Measurements from ENCODE around the gene ACVRL1. TPM values are rescaled to one million over a fixed set of nuclear protein-coding genes. Genes with fewer than 3 reads are reported as not detected.

Gene ACVRL1
- total RNA-seq, 1 experiment from 2014 or later, result 0.98 TPM

- ChIA-PET POLR2A (no interaction called here), CTCF (interaction anchor here (1.2 kb wide), 1 partner anchor 10 kb away, joined by 4 read pairs; no protein-coding TSS in a partner anchor)
- Mint-ChIP-seq H3K9me3 (no peaks in the 10 kb centered on the region), H3K27me3 (ENCODE audit: low read depth) (peaks cover 8% of the 10 kb centered on the region), H3K36me3 (no peaks in the 10 kb centered on the region), H3K4me3 (no peak overlapping the region), H3K4me1 (peaks cover 29% of the 10 kb centered on the region), H3K27ac (no peak overlapping the region)
- DNase-seq (ENCODE audit: low spot score) (no peak), ATAC-seq (no peak)
- TF ChIP-seq CREB1 (CRISPR knock-in tag; IDR thresholded peaks at IDR 0.05) (no peak), MYBL2 (CRISPR knock-in tag; IDR thresholded peaks at IDR 0.05) (no peak), ZNF512 (CRISPR knock-in tag; IDR thresholded peaks at IDR 0.05; ENCODE audit: borderline replicate concordance) (no peak), ZNF232 (CRISPR knock-in tag; IDR thresholded peaks at IDR 0.05) (no peak), ZNF317 (CRISPR knock-in tag; IDR thresholded peaks at IDR 0.05; ENCODE audit: borderline replicate concordance, low read depth) (no peak), NFE2L1 (CRISPR knock-in tag; IDR thresholded peaks at IDR 0.05) (no peak), FOXK1 (CRISPR knock-in tag; IDR thresholded peaks at IDR 0.05) (no peak), MAX (CRISPR knock-in tag; IDR thresholded peaks at IDR 0.05) (no peak), ATF3 (CRISPR knock-in tag; conservative IDR thresholded peaks at IDR 0.05) (no peak)
- TF ChIP-seq, protein P1, sequence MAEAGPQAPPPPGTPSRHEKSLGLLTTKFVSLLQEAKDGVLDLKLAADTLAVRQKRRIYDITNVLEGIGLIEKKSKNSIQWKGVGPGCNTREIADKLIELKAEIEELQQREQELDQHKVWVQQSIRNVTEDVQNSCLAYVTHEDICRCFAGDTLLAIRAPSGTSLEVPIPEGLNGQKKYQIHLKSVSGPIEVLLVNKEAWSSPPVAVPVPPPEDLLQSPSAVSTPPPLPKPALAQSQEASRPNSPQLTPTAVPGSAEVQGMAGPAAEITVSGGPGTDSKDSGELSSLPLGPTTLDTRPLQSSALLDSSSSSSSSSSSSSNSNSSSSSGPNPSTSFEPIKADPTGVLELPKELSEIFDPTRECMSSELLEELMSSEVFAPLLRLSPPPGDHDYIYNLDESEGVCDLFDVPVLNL (CRISPR knock-in tag; IDR thresholded peaks at IDR 0.05; ENCODE audit: borderline replicate concordance, low read depth), result no peak
- TF ChIP-seq, protein P2, sequence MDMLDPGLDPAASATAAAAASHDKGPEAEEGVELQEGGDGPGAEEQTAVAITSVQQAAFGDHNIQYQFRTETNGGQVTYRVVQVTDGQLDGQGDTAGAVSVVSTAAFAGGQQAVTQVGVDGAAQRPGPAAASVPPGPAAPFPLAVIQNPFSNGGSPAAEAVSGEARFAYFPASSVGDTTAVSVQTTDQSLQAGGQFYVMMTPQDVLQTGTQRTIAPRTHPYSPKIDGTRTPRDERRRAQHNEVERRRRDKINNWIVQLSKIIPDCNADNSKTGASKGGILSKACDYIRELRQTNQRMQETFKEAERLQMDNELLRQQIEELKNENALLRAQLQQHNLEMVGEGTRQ (CRISPR knock-in tag; IDR thresholded peaks at IDR 0.05), result no peak
- TF ChIP-seq, protein P3, sequence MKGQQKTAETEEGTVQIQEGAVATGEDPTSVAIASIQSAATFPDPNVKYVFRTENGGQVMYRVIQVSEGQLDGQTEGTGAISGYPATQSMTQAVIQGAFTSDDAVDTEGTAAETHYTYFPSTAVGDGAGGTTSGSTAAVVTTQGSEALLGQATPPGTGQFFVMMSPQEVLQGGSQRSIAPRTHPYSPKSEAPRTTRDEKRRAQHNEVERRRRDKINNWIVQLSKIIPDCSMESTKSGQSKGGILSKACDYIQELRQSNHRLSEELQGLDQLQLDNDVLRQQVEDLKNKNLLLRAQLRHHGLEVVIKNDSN (CRISPR knock-in tag; IDR thresholded peaks at IDR 0.05), result no peak
- TF ChIP-seq, protein P4, sequence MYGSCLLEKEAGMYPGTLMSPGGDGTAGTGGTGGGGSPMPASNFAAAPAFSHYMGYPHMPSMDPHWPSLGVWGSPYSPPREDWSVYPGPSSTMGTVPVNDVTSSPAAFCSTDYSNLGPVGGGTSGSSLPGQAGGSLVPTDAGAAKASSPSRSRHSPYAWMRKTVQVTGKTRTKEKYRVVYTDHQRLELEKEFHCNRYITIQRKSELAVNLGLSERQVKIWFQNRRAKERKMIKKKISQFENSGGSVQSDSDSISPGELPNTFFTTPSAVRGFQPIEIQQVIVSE (CRISPR knock-in tag; IDR thresholded peaks at IDR 0.05; ENCODE audit: borderline replicate concordance), result no peak
Observed at GRCh38 chr12:51917041-51917590, 9.8 kb downstream of the ACVRL1 start.

- H3K4me3 Mint-ChIP-seq, result no peak overlapping the region
Observed at GRCh38 chr12:51917746-51918453, 10.6 kb downstream of the ACVRL1 start.

More at GRCh38 chr12:51917746-51918453, 10.6 kb downstream of the ACVRL1 start:
- Mint-ChIP-seq H3K36me3 (no peaks in the 10 kb centered on the region), H3K27ac (no peak overlapping the region), H3K4me1 (peaks cover 26% of the 10 kb centered on the region), H3K9me3 (no peaks in the 10 kb centered on the region), H3K27me3 (ENCODE audit: low read depth) (peaks cover 5% of the 10 kb centered on the region)
- ChIA-PET POLR2A (no interaction called here), CTCF (interaction anchor here (0.7 to 1.3 kb wide), 4 partner anchors 9 to 107 kb away, joined by 3 to 4 read pairs (median 3); no protein-coding TSS in a partner anchor)
- ATAC-seq (no peak), DNase-seq (ENCODE audit: low spot score) (no peak)
- TF ChIP-seq ARID4B (CRISPR knock-in tag; IDR thresholded peaks at IDR 0.05; ENCODE audit: borderline replicate concordance), result no peak
- no peak for TF ChIP-seq OVOL2 (CRISPR knock-in tag; IDR thresholded peaks at IDR 0.05; ENCODE audit: borderline replicate concordance)
- no peak for TF ChIP-seq TCF7 (CRISPR knock-in tag; IDR thresholded peaks at IDR 0.05; ENCODE audit: low read depth)

Measured in WTC11 (cell line).